Duodenal mucosa (tissue), 2 donors: Measurements from ENCODE around the gene BCAR3.

ENCODE experiments used
- H3K27ac ChIP-seq: one replicate; pipeline ENCODE4 v1.7.0; 2013; ENCODE audit warnings: low read depth, low read length
- H3K27me3 ChIP-seq, 2 donors: one replicate each; pipeline ENCODE4 v1.7.0; 2013; ENCODE audit warnings: low read length in 2 of 2, control low read depth in 1 of 2; ENCODE audit not compliant: insufficient read depth in 2 of 2, control insufficient read depth in 1 of 2
- H3K36me3 ChIP-seq, 2 donors: one replicate each; pipeline ENCODE4 v1.7.0; 2013; ENCODE audit warnings: low read length in 2 of 2, control low read depth in 1 of 2; ENCODE audit not compliant: insufficient read depth in 2 of 2, control insufficient read depth in 1 of 2
- H3K4me1 ChIP-seq, 2 donors: one replicate each; pipeline ENCODE4 v1.7.0; 2013; ENCODE audit warnings: low read length in 2 of 2, control low read depth in 1 of 2; ENCODE audit not compliant: insufficient read depth in 2 of 2, control insufficient read depth in 1 of 2
- H3K4me3 ChIP-seq, 2 donors: one replicate each; pipeline ENCODE4 v1.7.0; 2013; ENCODE audit warnings: low read length in 2 of 2, low read depth in 1 of 2
- H3K9ac ChIP-seq, 2 donors: one replicate each; pipeline ENCODE4 v1.7.0; 2013; ENCODE audit warnings: low read length in 2 of 2, low read depth in 1 of 2
- H3K9me3 ChIP-seq, 2 donors: one replicate each; pipeline ENCODE4 v1.7.0; 2013; ENCODE audit warnings: low read length in 2 of 2, control low read depth in 1 of 2; ENCODE audit not compliant: control insufficient read depth in 1 of 2

BCAR3 gene

DNA sequence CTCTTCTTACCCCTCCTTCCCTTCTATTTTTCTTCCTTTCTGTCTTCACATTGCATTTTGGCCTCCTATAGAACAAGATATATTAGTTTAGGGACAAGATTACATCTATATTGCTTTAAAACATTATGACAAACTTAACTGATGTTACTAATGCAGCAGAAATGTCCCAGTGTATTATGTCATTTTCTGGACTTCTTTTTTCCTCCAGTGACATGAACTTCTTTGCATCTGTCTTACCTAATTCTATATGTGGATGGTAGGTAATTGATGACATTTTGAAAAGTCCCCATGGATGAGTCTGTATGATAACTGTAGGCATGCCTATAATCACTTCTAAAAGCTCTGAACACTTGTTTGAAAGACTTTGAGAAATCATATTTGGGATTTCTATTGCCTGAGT is 144.2 kb downstream of the BCAR3 start:
- H3K9me3 ChIP-seq = no peaks in the 10 kb centered on the region
- H3K27me3 ChIP-seq = no peaks in the 10 kb centered on the region
- H3K36me3 ChIP-seq = peaks cover 0 to 5% of the 10 kb centered on the region in 2 donors
- H3K4me1 ChIP-seq = peaks cover 0 to 7% of the 10 kb centered on the region in 2 donors
- no peak overlapping the region for H3K27ac ChIP-seq
- H3K9ac ChIP-seq = no peak overlapping the region
- H3K4me3 ChIP-seq = no peak overlapping the region

- no peak overlapping the region for H3K27ac ChIP-seq
- H3K27me3 ChIP-seq = no peaks in the 10 kb centered on the region
- no peak overlapping the region for H3K9ac ChIP-seq
- peaks cover 0 to 19% of the 10 kb centered on the region in 2 donors for H3K4me1 ChIP-seq
- H3K36me3 ChIP-seq = peaks cover 0 to 5% of the 10 kb centered on the region in 2 donors
- H3K9me3 ChIP-seq = no peaks in the 10 kb centered on the region
- H3K4me3 ChIP-seq = no peak overlapping the region
These were observed 148.0 kb downstream of the BCAR3 start for GRCh38 chr1:93533677-93534076.

DNA sequence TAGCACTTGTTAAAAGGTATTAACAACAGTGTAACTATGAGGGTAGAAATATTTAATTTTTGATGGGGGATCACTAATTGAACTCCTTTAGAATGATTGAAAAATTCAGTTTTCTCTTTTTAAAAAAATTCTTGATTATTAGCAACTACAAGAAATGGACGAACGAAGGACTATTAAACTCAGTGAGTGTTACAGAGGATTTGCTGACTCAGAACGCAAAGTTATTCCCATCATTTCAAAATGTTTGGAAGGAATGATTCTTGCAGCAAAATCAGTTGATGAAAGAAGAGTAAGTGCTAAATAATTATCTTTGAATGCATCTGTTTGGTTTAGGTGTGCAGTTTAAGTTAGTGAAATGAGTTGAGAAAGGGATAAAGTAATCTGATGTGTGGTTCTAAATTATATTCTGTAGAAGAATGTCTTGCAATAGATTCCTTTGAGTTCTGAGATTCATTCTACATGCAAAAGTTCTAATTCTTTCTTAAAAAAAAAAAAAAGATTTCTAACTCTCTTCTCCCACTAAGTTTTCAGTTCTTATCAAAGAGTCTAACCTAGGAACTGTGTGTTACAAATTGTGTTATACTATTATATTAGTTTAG is 148.8 kb downstream of the BCAR3 start:
- H3K27me3 ChIP-seq = no peaks in the 10 kb centered on the region
- H3K9ac ChIP-seq = no peak overlapping the region
- no peak overlapping the region for H3K27ac ChIP-seq
- peaks cover 0 to 5% of the 10 kb centered on the region in 2 donors for H3K36me3 ChIP-seq
- H3K4me1 ChIP-seq = peaks cover 0 to 19% of the 10 kb centered on the region in 2 donors
- H3K4me3 ChIP-seq = no peak overlapping the region
- no peaks in the 10 kb centered on the region for H3K9me3 ChIP-seq

GRCh38 chr1:93531193-93531592 is 150.4 kb downstream of the BCAR3 start:
- Histone ChIP-seq H3K27ac (no peak overlapping the region), H3K4me3 (no peak overlapping the region), H3K4me1 (peaks cover 0 to 19% of the 10 kb centered on the region in 2 donors), H3K36me3 (peaks cover 0 to 5% of the 10 kb centered on the region in 2 donors), H3K9ac (no peak overlapping the region), H3K9me3 (no peaks in the 10 kb centered on the region), H3K27me3 (no peaks in the 10 kb centered on the region)

- H3K36me3 ChIP-seq = peaks cover 0 to under 1% of the 10 kb centered on the region in 2 donors
- H3K27me3 ChIP-seq = no peaks in the 10 kb centered on the region
- H3K4me1 ChIP-seq = peaks cover 0 to 12% of the 10 kb centered on the region in 2 donors
- no peak overlapping the region for H3K27ac ChIP-seq
- H3K9ac ChIP-seq = no peak overlapping the region
- H3K4me3 ChIP-seq = no peak overlapping the region
- H3K9me3 ChIP-seq = no peaks in the 10 kb centered on the region
These were observed 153.2 kb downstream of the BCAR3 start for GRCh38 chr1:93528412-93528811.

DNA sequence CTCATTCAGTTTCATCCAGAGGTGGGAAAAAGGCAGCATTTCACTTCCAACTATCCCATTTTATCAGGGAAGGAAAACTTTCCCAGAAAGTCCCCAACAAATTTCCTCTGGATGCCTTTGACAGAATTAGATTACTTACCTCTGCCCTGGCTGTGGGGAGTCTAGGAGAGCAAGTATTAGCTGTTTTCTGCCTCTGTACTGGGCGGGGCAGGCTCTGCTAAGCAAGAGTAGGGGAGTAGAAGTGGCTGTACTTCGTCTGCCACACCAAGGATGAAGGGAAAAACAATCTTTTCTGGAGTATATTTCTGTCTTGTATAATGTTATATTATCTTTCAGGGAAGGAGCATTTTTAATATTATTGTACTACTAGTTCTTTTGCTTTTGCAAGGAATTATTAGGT is 155.2 kb downstream of the BCAR3 start:
- Histone ChIP-seq H3K9me3 (no peaks in the 10 kb centered on the region), H3K27ac (no peak overlapping the region), H3K4me1 (peaks cover 0 to 7% of the 10 kb centered on the region in 2 donors), H3K27me3 (no peaks in the 10 kb centered on the region), H3K36me3 (peaks cover 0 to 2% of the 10 kb centered on the region in 2 donors), H3K4me3 (no peak overlapping the region), H3K9ac (no peak overlapping the region)

GRCh38 chr1:93525431-93525830 is 156.2 kb downstream of the BCAR3 start:
- no peak overlapping the region for H3K9ac ChIP-seq
- H3K27me3 ChIP-seq = no peaks in the 10 kb centered on the region
- H3K4me3 ChIP-seq = no peak overlapping the region
- H3K36me3 ChIP-seq = peaks cover 0 to 2% of the 10 kb centered on the region in 2 donors
- H3K9me3 ChIP-seq = no peaks in the 10 kb centered on the region
- H3K27ac ChIP-seq = no peak overlapping the region
- H3K4me1 ChIP-seq = no peaks in the 10 kb centered on the region

- Histone ChIP-seq H3K27me3 (no peaks in the 10 kb centered on the region), H3K9me3 (no peaks in the 10 kb centered on the region), H3K27ac (no peak overlapping the region), H3K36me3 (peaks cover 0 to 2% of the 10 kb centered on the region in 2 donors), H3K9ac (no peak overlapping the region), H3K4me1 (peaks cover 0 to 8% of the 10 kb centered on the region in 2 donors), H3K4me3 (no peak overlapping the region)
These were observed 158.9 kb downstream of the BCAR3 start for GRCh38 chr1:93522721-93523120.

DNA sequence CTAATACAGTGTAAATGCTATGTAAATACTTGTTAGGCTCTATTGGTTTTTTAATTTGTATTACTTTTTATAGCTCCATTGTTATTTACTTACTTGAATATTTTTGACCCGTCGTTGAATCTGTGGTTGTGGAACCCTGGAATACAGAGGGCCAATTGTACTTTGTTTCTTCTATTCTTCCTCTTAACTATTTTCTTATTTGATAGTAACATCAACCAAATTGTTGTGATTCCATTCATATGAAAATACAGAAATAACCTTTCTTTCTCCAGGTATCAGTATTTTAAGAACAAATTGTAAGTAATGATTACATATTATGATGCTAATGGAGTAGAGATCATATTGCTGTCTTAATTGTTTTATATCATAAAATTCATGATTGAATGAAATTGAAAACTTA is 160.0 kb downstream of the BCAR3 start:
- Histone ChIP-seq H3K4me3 (no peak overlapping the region), H3K9ac (no peak overlapping the region), H3K27me3 (no peaks in the 10 kb centered on the region), H3K4me1 (peaks cover 0 to 8% of the 10 kb centered on the region in 2 donors), H3K36me3 (peaks cover 0 to 2% of the 10 kb centered on the region in 2 donors), H3K27ac (no peak overlapping the region), H3K9me3 (no peaks in the 10 kb centered on the region)

GRCh38 chr1:93519199-93519829 is 162.3 kb downstream of the BCAR3 start:
- no peaks in the 10 kb centered on the region for H3K27me3 ChIP-seq
- no peak overlapping the region for H3K4me3 ChIP-seq
- H3K27ac ChIP-seq = no peak overlapping the region
- H3K9me3 ChIP-seq = no peaks in the 10 kb centered on the region
- no peak overlapping the region for H3K9ac ChIP-seq
- peaks cover 0 to 2% of the 10 kb centered on the region in 2 donors for H3K36me3 ChIP-seq
- peaks cover 0 to 8% of the 10 kb centered on the region in 2 donors for H3K4me1 ChIP-seq
